A673 (cell line): ENCODE results near the gene KLF11. TPM values are rescaled to one million over a fixed set of nuclear protein-coding genes. Genes with fewer than 3 reads are reported as not detected.
"Not testable (repeated sequence)": the region's sequence is repeated elsewhere in the genome, so short reads cannot be mapped to it uniquely, and the experiment has no call there.

Experiments
- BruUV-seq: library from RNA; stranded (reverse); fragments of 400-500 nt; replicated peaks from 2 replicates; lab custom pipeline; 2021; lab: Mats Ljungman, UMichigan
- CTCF ChIA-PET: fragments of 300-600 bp; sonication (Branson Sonifier 250); formaldehyde crosslinking; loops from one replicate; lab custom pipeline; 2022; ENCODE audit warnings: antibody characterized with exemption; lab: Charles Lee
- POLR2A ChIA-PET: fragments of 300-600 bp; sonication (Branson Sonifier 250); formaldehyde crosslinking; loops from one replicate; lab custom pipeline; 2022; ENCODE audit warnings: antibody characterized with exemption; ENCODE audit not compliant: low non-redundant PET; lab: Charles Lee
- DNase-seq: peaks from one replicate; pipeline ENCODE4 v3.0.0-alpha.2; 2015; ENCODE audit warnings: low spot score
- H3K27ac ChIP-seq: fragments of 200-600 bp; sonication (generic); 2 replicates; pipeline ENCODE4 v1.5.1; 2016; ENCODE audit warnings: mixed run types, low read depth, mild to moderate bottlenecking, mixed read lengths, antibody characterized with exemption, low read length; ENCODE audit not compliant: poor library complexity, severe bottlenecking
- H3K27me3 ChIP-seq: fragments of 200-600 bp; sonication (generic); replicated peaks from 2 replicates; pipeline ENCODE4 v1.6.1; 2017; ENCODE audit warnings: mixed run types, low read depth, mild to moderate bottlenecking, mixed read lengths, antibody characterized with exemption, low read length; ENCODE audit not compliant: insufficient read depth, poor library complexity
- H3K36me3 ChIP-seq: fragments of 200-600 bp; sonication (generic); 2 replicates; pipeline ENCODE4 v1.6.1; 2016; ENCODE audit warnings: mixed run types, mild to moderate bottlenecking, mixed read lengths, antibody characterized with exemption, low read length; ENCODE audit not compliant: insufficient read depth, poor library complexity, severe bottlenecking
- H3K4me1 ChIP-seq: fragments of 200-600 bp; sonication (generic); 2 replicates; pipeline ENCODE4 v1.6.1; 2017; ENCODE audit warnings: mixed run types, mild to moderate bottlenecking, mixed read lengths, antibody characterized with exemption, low read length; ENCODE audit not compliant: insufficient read depth, poor library complexity, severe bottlenecking
- H3K4me3 ChIP-seq: fragments of 200-600 bp; sonication (generic); 2 replicates; pipeline ENCODE4 v1.5.1; 2016; ENCODE audit warnings: low read depth, mixed run types, mild to moderate bottlenecking, mixed read lengths, low read length; ENCODE audit not compliant: poor library complexity, severe bottlenecking
- H3K9me3 ChIP-seq: fragments of 200-600 bp; sonication (generic); 2 replicates; pipeline ENCODE4 v1.6.1; 2016; ENCODE audit warnings: mixed run types, low read depth, mild to moderate bottlenecking, mixed read lengths, antibody characterized with exemption, low read length; ENCODE audit not compliant: poor library complexity, severe bottlenecking
- CTCF ChIP-seq: fragments of 300-800, 200-600 bp; sonication (generic); conservative IDR thresholded peaks from 2 replicates; pipeline ENCODE4 v1.5.1; 2017; ENCODE audit warnings: low read depth, mild to moderate bottlenecking, antibody characterized with exemption, low read length, moderate library complexity, mixed read lengths
- EZH2 ChIP-seq: fragments of 200-600 bp; sonication (generic); IDR thresholded peaks from 2 replicates; pipeline ENCODE4 v1.6.1; 2017; ENCODE audit warnings: borderline replicate concordance, low read depth, mild to moderate bottlenecking, mixed read lengths, antibody characterized with exemption, low read length; ENCODE audit not compliant: poor library complexity, severe bottlenecking
- intact Hi-C: fragments of 100-400 bp; cut with micrococcal nuclease; formaldehyde crosslinking; loops from one replicate; pipeline ENCODE4 v1.10.0; 2022; ENCODE audit not compliant: unreplicated experiment
- total RNA-seq: library from RNA; stranded (reverse); gene quantifications from 2 replicates; pipeline ENCODE4 v1.2.3, GENCODE V29; 2021

KLF11 gene
- total RNA-seq, 1 experiment from 2014 or later = 3.0 TPM

GRCh38 chr2:10009271-10009810 is 34.0 kb upstream of the KLF11 start:
- Histone ChIP-seq H3K4me1 (peaks cover 5% of the 10 kb centered on the region), H3K27me3 (no peaks in the 10 kb centered on the region), H3K27ac (no peak overlapping the region), H3K9me3 (no peaks in the 10 kb centered on the region), H3K4me3 (no peak overlapping the region), H3K36me3 (no peaks in the 10 kb centered on the region)
- DNase-seq = no peak
- no TSS peak for BruUV-seq
- intact Hi-C loops = no loop called here
- CTCF ChIA-PET = no interaction called here
- TF ChIP-seq CTCF (no peak), EZH2 (no peak)
- POLR2A ChIA-PET = no interaction called here

GRCh38 chr2:10009811-10010781 is 33.3 kb upstream of the KLF11 start:
- no peaks in the 10 kb centered on the region for H3K27me3 ChIP-seq
- H3K27ac ChIP-seq = no peak overlapping the region
- no peaks in the 10 kb centered on the region for H3K9me3 ChIP-seq
- H3K4me1 ChIP-seq = peaks cover 5% of the 10 kb centered on the region
- TF ChIP-seq EZH2 (no peak), CTCF (no peak)
- H3K36me3 ChIP-seq = no peaks in the 10 kb centered on the region
- no peak for DNase-seq
- ChIA-PET POLR2A (no interaction called here), CTCF (no interaction called here)
- intact Hi-C loops = no loop called here
- H3K4me3 ChIP-seq = no peak overlapping the region
- no TSS peak for BruUV-seq

- H3K27ac ChIP-seq, H3K9me3 ChIP-seq, H3K4me1 ChIP-seq, H3K36me3 ChIP-seq, intact Hi-C loops, H3K27me3 ChIP-seq, DNase-seq, CTCF ChIA-PET, POLR2A ChIA-PET, BruUV-seq, H3K4me3 ChIP-seq: not testable (repeated sequence)
Observed at GRCh38 chr2:10010861-10011605, 32.3 kb upstream of the KLF11 start.

GRCh38 chr2:10011606-10012325 is 31.6 kb upstream of the KLF11 start:
- H3K4me3 ChIP-seq, H3K9me3 ChIP-seq, DNase-seq, H3K27me3 ChIP-seq, intact Hi-C loops, CTCF ChIA-PET, POLR2A ChIA-PET, H3K27ac ChIP-seq, H3K4me1 ChIP-seq, BruUV-seq, H3K36me3 ChIP-seq: not testable (repeated sequence)

GRCh38 chr2:10012366-10012962 is 30.9 kb upstream of the KLF11 start:
- DNase-seq, H3K27me3 ChIP-seq, POLR2A ChIA-PET, H3K36me3 ChIP-seq, H3K9me3 ChIP-seq, H3K4me3 ChIP-seq, BruUV-seq, CTCF ChIA-PET, H3K27ac ChIP-seq, H3K4me1 ChIP-seq, intact Hi-C loops: not testable (repeated sequence)
